H1 (cell line): ENCODE measurements around the gene CEP135. TPM values are rescaled to one million over a fixed set of nuclear protein-coding genes. Genes with fewer than 3 reads are reported as not detected.

Experiments used
- CTCF ChIA-PET: fragments of 300-600 bp; sonication (Branson Sonifier 250); formaldehyde crosslinking; loops from one replicate; lab custom pipeline; 2021; ENCODE audit not compliant: partially characterized antibody; lab: Charles Lee
- POLR2A ChIA-PET: fragments of 300-600 bp; sonication (Branson Sonifier 250); formaldehyde crosslinking; loops from one replicate; lab custom pipeline; 2021; ENCODE audit warnings: inconsistent platforms; ENCODE audit not compliant: partially characterized antibody; lab: Charles Lee
- DNase-seq, 2 experiments: peaks; one replicate each; pipeline versions ENCODE4 v3.0.0 to v3.0.0-alpha.2; 2010 to 2022; ENCODE audit warnings: low spot score in 2 of 2, low read depth in 1 of 2, mixed read lengths in 1 of 2
- FAIRE-seq: peaks from 2 replicates; lab custom pipeline; 2011; peaks lifted over from hg19 to GRCh38; lab: Jason Lieb, UNC
- H2AFZ ChIP-seq: 2 replicates; pipeline ENCODE4 v1.8.1; 2012; ENCODE audit warnings: low read length, inconsistent platforms
- H2AK5ac ChIP-seq: 2 replicates; pipeline ENCODE4 v1.6.1; 2013; ENCODE audit warnings: low read depth, low read length
- H2BK120ac ChIP-seq: replicated peaks from 2 replicates; pipeline ENCODE3; 2013; ENCODE audit warnings: low read depth, low read length, inconsistent platforms
- H2BK12ac ChIP-seq: 2 replicates; pipeline ENCODE4 v1.6.1; 2013; ENCODE audit warnings: low read depth, low read length
- H2BK15ac ChIP-seq: 2 replicates; pipeline ENCODE4 v1.6.1; 2013; ENCODE audit warnings: low read length
- H2BK20ac ChIP-seq: 2 replicates; pipeline ENCODE4 v1.6.1; 2013; ENCODE audit warnings: low read length
- H2BK5ac ChIP-seq: 2 replicates; pipeline ENCODE4 v1.6.1; 2013; ENCODE audit warnings: low read depth, low read length
- H3K14ac ChIP-seq: 2 replicates; pipeline ENCODE4 v1.6.1; 2013; ENCODE audit warnings: inconsistent platforms; ENCODE audit not compliant: insufficient read length
- H3K18ac ChIP-seq: 2 replicates; pipeline ENCODE4 v1.6.1; 2013; ENCODE audit warnings: low read length; ENCODE audit errors: extremely low read depth
- H3K23ac ChIP-seq: 2 replicates; pipeline ENCODE4 v1.6.1; 2013; ENCODE audit warnings: inconsistent platforms; ENCODE audit not compliant: insufficient read length
- H3K23me2 ChIP-seq: 2 replicates; pipeline ENCODE4 v1.6.1; 2013; ENCODE audit warnings: low read depth, low read length
- H3K27ac ChIP-seq: 2 replicates; pipeline ENCODE4 v1.6.1; 2011; ENCODE audit warnings: low read depth, low read length, inconsistent platforms
- H3K27me3 ChIP-seq, 4 experiments: replicated peaks in 1 of 4; 1 replicate in 1 of 4; 2 replicates in 3 of 4; pipeline versions ENCODE4 v1.6.1 to v1.8.1; 2011 to 2013; ENCODE audit warnings: low read length in 3 of 4, mild to moderate bottlenecking in 3 of 4, inconsistent platforms in 2 of 4, mixed read lengths in 2 of 4, moderate library complexity in 1 of 4; ENCODE audit not compliant: control insufficient read depth in 3 of 4, insufficient read depth in 3 of 4; ENCODE audit errors: extremely low read depth in 1 of 4
- H3K36me3 ChIP-seq, 4 experiments: 2 replicates each; pipeline versions ENCODE4 v1.6.1 to v1.8.1; 2011 to 2013; ENCODE audit warnings: mild to moderate bottlenecking in 4 of 4, low read length in 3 of 4, moderate library complexity in 2 of 4, control low read depth in 1 of 4, inconsistent platforms in 1 of 4; ENCODE audit not compliant: insufficient read depth in 4 of 4, control insufficient read depth in 2 of 4
- H3K4ac ChIP-seq: replicated peaks from 2 replicates; pipeline ENCODE3; 2013; ENCODE audit warnings: low read length, low read depth, mixed read lengths, inconsistent platforms; ENCODE audit not compliant: insufficient read length
- H3K4me1 ChIP-seq, 4 experiments: replicated peaks in 1 of 4; 1 replicate in 1 of 4; 2 replicates in 3 of 4; pipeline versions ENCODE4 v1.6.1 to v1.8.1; 2011 to 2013; ENCODE audit warnings: low read length in 3 of 4, inconsistent platforms in 2 of 4, mixed read lengths in 1 of 4; ENCODE audit not compliant: insufficient read depth in 4 of 4, control insufficient read depth in 3 of 4
- H3K4me2 ChIP-seq, 2 experiments: 2 replicates each; pipeline versions ENCODE4 v1.6.1 to v1.8.1; 2011 to 2013; ENCODE audit warnings: low read depth in 2 of 2, low read length in 2 of 2, control low read depth in 1 of 2, inconsistent platforms in 1 of 2, mild to moderate bottlenecking in 1 of 2; ENCODE audit not compliant: insufficient read depth in 1 of 2
- H3K4me3 ChIP-seq, 4 experiments: fragments of 200-600, 300-600 bp in 1 of 4; sonication (generic), shearing (Covaris generic), sonication (Bioruptor Twin) in 1 of 4; 2 replicates each; pipeline versions ENCODE4 v1.5.1 to v1.8.1; 2011 to 2016; ENCODE audit warnings: low read length in 4 of 4, low read depth in 3 of 4, control low read depth in 2 of 4, inconsistent platforms in 2 of 4, mild to moderate bottlenecking in 2 of 4, mixed read lengths in 1 of 4, moderate library complexity in 1 of 4; ENCODE audit not compliant: insufficient read depth in 2 of 4; ENCODE audit errors: extremely low read depth in 1 of 4
- H3K56ac ChIP-seq: replicated peaks from 2 replicates; pipeline ENCODE3; 2013; ENCODE audit warnings: low read depth, mild to moderate bottlenecking, mixed read lengths, low read length, inconsistent platforms; ENCODE audit not compliant: insufficient read length
- H3K79me1 ChIP-seq: 2 replicates; pipeline ENCODE4 v1.6.1; 2013; ENCODE audit warnings: low read depth, low read length, control low read depth
- H3K79me2 ChIP-seq, 2 experiments: 2 replicates each; pipeline versions ENCODE4 v1.6.1 to v1.8.1; 2012 to 2013; ENCODE audit warnings: low read length in 2 of 2, mild to moderate bottlenecking in 2 of 2, inconsistent platforms in 1 of 2; ENCODE audit not compliant: insufficient read depth in 2 of 2, control insufficient read depth in 1 of 2
- H3K9ac ChIP-seq, 4 experiments: replicated peaks in 1 of 4; 1 replicate in 1 of 4; 2 replicates in 3 of 4; pipeline versions ENCODE4 v1.6.1 to v1.8.1; 2011 to 2013; ENCODE audit warnings: low read depth in 3 of 4, low read length in 3 of 4, control low read depth in 2 of 4, mild to moderate bottlenecking in 2 of 4, moderate library complexity in 2 of 4, inconsistent platforms in 1 of 4; ENCODE audit errors: extremely low read depth in 1 of 4
- H3K9me3 ChIP-seq, 2 experiments: 2 replicates each; pipeline versions ENCODE4 v1.6.1 to v1.8.1; 2012 to 2013; ENCODE audit warnings: mild to moderate bottlenecking in 2 of 2, moderate library complexity in 2 of 2, control low read depth in 1 of 2, inconsistent platforms in 1 of 2, low read depth in 1 of 2, low read length in 1 of 2, mixed read lengths in 1 of 2; ENCODE audit not compliant: insufficient read depth in 2 of 2
- H4K20me1 ChIP-seq, 2 experiments: replicated peaks in 1 of 2; 2 replicates each; pipeline versions ENCODE3 to v1.8.1; 2011 to 2013; ENCODE audit warnings: inconsistent platforms in 2 of 2, low read length in 2 of 2, mild to moderate bottlenecking in 1 of 2; ENCODE audit not compliant: insufficient read depth in 2 of 2, control insufficient read depth in 1 of 2
- H4K5ac ChIP-seq: 2 replicates; pipeline ENCODE4 v1.6.1; 2013; ENCODE audit warnings: low read length, low read depth, mixed read lengths, inconsistent platforms; ENCODE audit not compliant: insufficient read length
- H4K8ac ChIP-seq: 2 replicates; pipeline ENCODE4 v1.8.0; 2013; ENCODE audit warnings: mild to moderate bottlenecking, moderate library complexity, low read length, inconsistent platforms; ENCODE audit not compliant: insufficient read depth; ENCODE audit errors: extremely low read depth
- H4K91ac ChIP-seq: replicated peaks from 2 replicates; pipeline ENCODE3; 2013; ENCODE audit warnings: low read length, mixed read lengths, inconsistent platforms; ENCODE audit not compliant: insufficient read length
- KDM4A ChIP-seq: IDR thresholded peaks from one replicate; pipeline ENCODE4 v1.7.1; 2012; ENCODE audit warnings: low read depth, mild to moderate bottlenecking, moderate library complexity, low read length, inconsistent platforms; ENCODE audit not compliant: severe bottlenecking
- RXRA ChIP-seq: IDR thresholded peaks from 2 replicates; pipeline ENCODE4 v1.6.1; 2011; ENCODE audit warnings: low read depth, mild to moderate bottlenecking, low read length, moderate library complexity; ENCODE audit not compliant: insufficient read depth
- SIN3A ChIP-seq, 2 experiments: IDR thresholded peaks in 1 of 2; conservative IDR thresholded peaks in 1 of 2; 2 replicates each; pipeline ENCODE4 v1.6.1; 2011 to 2012; ENCODE audit warnings: low read length in 2 of 2, improper control_type of control experiment in 1 of 2, low read depth in 1 of 2, mild to moderate bottlenecking in 1 of 2
- SIRT6 ChIP-seq: IDR thresholded peaks from one replicate; pipeline ENCODE4 v1.7.1; 2012; ENCODE audit warnings: low read length, inconsistent platforms
- polyA plus RNA-seq, 7 experiments: library from polyadenylated mRNA; depleted of rRNA in 3 of 7; stranded (reverse) in 5 of 7; unstranded in 2 of 7; fragments of >200 nt in 5 of 7; fragments of 200-250 nt in 2 of 7; gene quantifications; 1 replicate in 5 of 7; 2 replicates in 1 of 7; 4 replicates in 1 of 7; pipeline versions ENCODE4 v1.2.1 to v1.2.3, GENCODE V29; 2011 to 2013; ENCODE audit warnings: missing spikeins in 2 of 7, mixed read lengths in 2 of 7
- total RNA-seq: library from RNA; stranded (reverse); fragmentation: NEBNext Ultra II Directional; extraction: Animal tissue kit (Norgen Biotek cat#: 25700); gene quantifications from 2 replicates; pipeline ENCODE4 v1.2.1, GENCODE V29; 2021
- TF ChIP-seq, protein P1 (sequence below): IDR thresholded peaks from 2 replicates; pipeline ENCODE4 v1.6.1; 2012; ENCODE audit warnings: inconsistent platforms

Gene CEP135
- total and polyA plus RNA-seq, 2 of the 8 experiments (the other 6 are each of a cell fraction or from before 2014, with no cell fraction given) = 2.7 to 14.5 TPM

DNA sequence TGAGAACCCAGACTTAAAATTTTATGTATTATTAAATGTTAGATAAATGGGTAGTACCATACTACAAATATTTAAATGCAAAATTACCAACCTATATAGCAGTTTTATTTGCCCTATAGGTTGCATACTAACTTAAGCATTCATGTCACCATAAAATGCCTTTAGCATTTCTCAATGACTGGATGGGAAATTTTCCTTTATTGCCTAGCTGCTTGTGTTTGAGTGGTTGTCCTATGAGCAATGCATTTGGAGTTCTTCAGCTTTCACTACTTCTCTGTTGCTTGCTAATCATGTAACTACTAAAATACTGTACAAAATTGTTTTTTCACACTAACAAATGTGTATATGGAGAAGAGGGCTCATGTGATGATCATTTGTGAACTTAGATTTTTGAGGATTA lies 44.2 kb upstream of the CEP135 start:
- no peaks in the 10 kb centered on the region for H3K23me2 ChIP-seq
- H3K79me1 ChIP-seq = no peaks in the 10 kb centered on the region
- no peak overlapping the region for H3K4ac ChIP-seq
- peaks cover 0 to 17% (median 2%) of the 10 kb centered on the region in 4 experiments; a peak in 2 of 8 replicates for H3K36me3 ChIP-seq
- no peak overlapping the region for H4K5ac ChIP-seq
- H2BK20ac ChIP-seq = no peak overlapping the region
- H2AFZ ChIP-seq = no peak overlapping the region
- H3K27me3 ChIP-seq = no peaks in the 10 kb centered on the region
- H2BK15ac ChIP-seq = no peak overlapping the region
- TF ChIP-seq SIRT6 = no peak
- no peak for TF ChIP-seq KDM4A
- TF ChIP-seq RXRA = no peak
- TF ChIP-seq SIN3A (conservative IDR thresholded peaks at IDR 0.05 in 1 of 2, IDR thresholded peaks at IDR 0.05 in 1 of 2; ENCODE audit: low read depth in 1 of 2, low read length in 2 of 2) = no peak
- TF ChIP-seq, protein P1, sequence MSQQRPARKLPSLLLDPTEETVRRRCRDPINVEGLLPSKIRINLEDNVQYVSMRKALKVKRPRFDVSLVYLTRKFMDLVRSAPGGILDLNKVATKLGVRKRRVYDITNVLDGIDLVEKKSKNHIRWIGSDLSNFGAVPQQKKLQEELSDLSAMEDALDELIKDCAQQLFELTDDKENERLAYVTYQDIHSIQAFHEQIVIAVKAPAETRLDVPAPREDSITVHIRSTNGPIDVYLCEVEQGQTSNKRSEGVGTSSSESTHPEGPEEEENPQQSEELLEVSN = no peak
- TF ChIP-seq, all 59 proteins: peak for 0
- Histone ChIP-seq H3K4me2 (no peak overlapping the region), H3K56ac (no peak overlapping the region), H2AK5ac (no peak overlapping the region), H3K27ac (no peak overlapping the region), H3K4me3 (no peak overlapping the region), H2BK5ac (no peak overlapping the region), H3K4me1 (no peaks in the 10 kb centered on the region), H3K14ac (no peak overlapping the region), H3K23ac (no peak overlapping the region), H3K9ac (no peak overlapping the region), H3K79me2 (no peaks in the 10 kb centered on the region), H4K20me1 (no peaks in the 10 kb centered on the region), H2BK120ac (no peak overlapping the region), H3K18ac (no peak overlapping the region), H3K9me3 (no peaks in the 10 kb centered on the region), H2BK12ac (no peak overlapping the region), H4K8ac (no peak overlapping the region), H4K91ac (no peak overlapping the region)
- FAIRE-seq (no peak), DNase-seq (no peak)
- ChIA-PET CTCF (interaction anchor here (0.5 to 0.7 kb wide), 2 partner anchors 201 to 822 kb away, joined by 3 read pairs; no protein-coding TSS in a partner anchor), POLR2A (no interaction called here)
